HG03159 (cell line): Measurements from ENCODE around the gene PM20D2.

ENCODE experiments used
- ATAC-seq: cut with Tn5 transposase; IDR thresholded peaks from one replicate; pipeline ENCODE4 v1.9.1; 2021; ENCODE audit warnings: mild to moderate bottlenecking, moderate library complexity; ENCODE audit not compliant: unreplicated experiment

Gene PM20D2

GRCh38 chr6:89199579-89199978 lies 53.7 kb downstream of the PM20D2 start:
- ATAC-seq: no peak

- ATAC-seq: no peak
Observed at GRCh38 chr6:89200706-89201215, 54.9 kb downstream of the PM20D2 start.

- no peak for ATAC-seq
Observed at GRCh38 chr6:89204096-89204495, 58.2 kb downstream of the PM20D2 start.

- no peak for ATAC-seq
Observed at GRCh38 chr6:89205819-89206218, 60.0 kb downstream of the PM20D2 start.

GRCh38 chr6:89208551-89208950 lies 62.7 kb downstream of the PM20D2 start:
- no peak for ATAC-seq

- ATAC-seq: no peak
Observed at GRCh38 chr6:89209457-89209856, 63.6 kb downstream of the PM20D2 start.

GRCh38 chr6:89212472-89212871 lies 66.6 kb downstream of the PM20D2 start:
- ATAC-seq: no peak

GRCh38 chr6:89214197-89214596 lies 68.3 kb downstream of the PM20D2 start:
- no peak for ATAC-seq
